ENCODE results near the gene MED22. TPM values are rescaled to one million over a fixed set of nuclear protein-coding genes. Genes with fewer than 3 reads are reported as not detected.

Gene MED22
- total and polyA plus RNA-seq, 2 experiments from 2014 or later, result 74.9 to 125 TPM

GRCh38 chr9:133374612-133375115, 26.7 kb upstream of the MED22 start:
- no peaks in the 10 kb centered on the region for H3K4me1 ChIP-seq (ENCODE audit: low read depth)
- peak overlapping the region; percentile 98 for H3K4me3 ChIP-seq
- peak overlapping the region; percentile 99 for H3K27ac ChIP-seq
- no peaks in the 10 kb centered on the region for H3K9me3 ChIP-seq (ENCODE audit: low read depth)
- no peaks in the 10 kb centered on the region for H3K27me3 ChIP-seq
- peaks cover 14% of the 10 kb centered on the region for H3K36me3 ChIP-seq
- TF ChIP-seq CTCF (IDR thresholded peaks at IDR 0.05; ENCODE audit: low read depth, low read length), result no peak
- DNase-seq (ENCODE audit: low read depth in 1 of 2, low spot score in 1 of 2), result peak in 1 of 2 donors; percentile 53

GRCh38 chr9:133372144-133372543, 24.2 kb upstream of the MED22 start:
- Histone ChIP-seq H3K27me3 (no peaks in the 10 kb centered on the region), H3K27ac (no peak overlapping the region), H3K9me3 (ENCODE audit: low read depth) (no peaks in the 10 kb centered on the region), H3K4me3 (no peak overlapping the region), H3K36me3 (peaks cover 14% of the 10 kb centered on the region), H3K4me1 (ENCODE audit: low read depth) (no peaks in the 10 kb centered on the region)
- no peak for TF ChIP-seq CTCF (IDR thresholded peaks at IDR 0.05; ENCODE audit: low read depth, low read length)
- no peak for DNase-seq (ENCODE audit: low read depth in 1 of 2, low spot score in 1 of 2)

DNA sequence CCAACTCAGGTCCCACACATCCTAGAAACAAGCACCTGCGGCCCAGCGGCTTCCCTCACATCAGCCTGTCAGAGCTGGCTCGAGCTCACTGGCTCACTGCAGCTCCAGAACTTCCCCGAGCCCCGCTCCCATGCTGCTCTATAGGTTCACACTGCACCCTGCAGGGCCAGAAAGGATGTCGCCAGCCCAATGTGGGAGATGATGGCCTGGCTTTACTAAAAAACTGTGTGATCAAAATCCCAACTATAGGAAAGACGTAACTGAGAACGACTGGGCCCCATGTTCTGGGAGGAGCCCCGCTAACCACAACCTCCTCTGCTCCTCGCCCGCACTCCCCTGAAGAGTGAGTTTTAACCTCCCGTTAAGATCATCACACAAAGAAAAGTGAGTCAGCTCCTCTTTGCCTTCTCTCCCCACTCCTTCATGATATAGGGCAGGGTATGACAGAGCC, 23.4 kb upstream of the MED22 start:
- H3K27me3 ChIP-seq, result no peaks in the 10 kb centered on the region
- TF ChIP-seq CTCF (IDR thresholded peaks at IDR 0.05; ENCODE audit: low read depth, low read length), result no peak
- H3K4me3 ChIP-seq, result no peak overlapping the region
- peaks cover 15% of the 10 kb centered on the region for H3K36me3 ChIP-seq
- DNase-seq (ENCODE audit: low read depth in 1 of 2, low spot score in 1 of 2), result no peak
- H3K27ac ChIP-seq, result no peak overlapping the region
- H3K4me1 ChIP-seq (ENCODE audit: low read depth), result no peaks in the 10 kb centered on the region
- H3K9me3 ChIP-seq (ENCODE audit: low read depth), result no peaks in the 10 kb centered on the region

DNA sequence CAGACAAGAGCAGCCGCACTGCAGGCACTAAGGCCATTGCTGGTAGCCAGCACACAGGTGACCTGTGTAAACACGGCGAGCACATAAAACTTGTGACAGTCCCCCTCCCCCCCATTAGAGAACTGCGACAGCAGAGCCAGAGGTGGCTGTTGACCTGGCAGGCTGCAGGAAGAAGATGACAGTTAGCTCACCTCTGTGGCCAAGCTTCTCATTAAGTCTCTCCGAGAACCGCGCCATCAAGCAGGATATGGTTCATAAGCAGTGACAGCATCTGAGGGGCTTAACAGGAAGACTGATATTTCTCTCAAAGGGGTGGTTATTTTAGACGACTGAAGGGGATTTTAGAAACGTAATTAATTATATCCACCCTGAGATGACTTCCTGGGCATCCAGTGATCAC, 22.8 kb upstream of the MED22 start:
- H3K27me3 ChIP-seq, result no peaks in the 10 kb centered on the region
- H3K9me3 ChIP-seq (ENCODE audit: low read depth), result no peaks in the 10 kb centered on the region
- no peak overlapping the region for H3K27ac ChIP-seq
- no peaks in the 10 kb centered on the region for H3K4me1 ChIP-seq (ENCODE audit: low read depth)
- peaks cover 21% of the 10 kb centered on the region for H3K36me3 ChIP-seq
- no peak overlapping the region for H3K4me3 ChIP-seq
- no peak for DNase-seq (ENCODE audit: low read depth in 1 of 2, low spot score in 1 of 2)
- TF ChIP-seq CTCF (IDR thresholded peaks at IDR 0.05; ENCODE audit: low read depth, low read length), result no peak

- no peak for TF ChIP-seq CTCF (IDR thresholded peaks at IDR 0.05; ENCODE audit: low read depth, low read length)
- Histone ChIP-seq H3K36me3 (peaks cover 28% of the 10 kb centered on the region), H3K4me1 (ENCODE audit: low read depth) (no peaks in the 10 kb centered on the region), H3K4me3 (no peak overlapping the region), H3K9me3 (ENCODE audit: low read depth) (no peaks in the 10 kb centered on the region), H3K27me3 (no peaks in the 10 kb centered on the region), H3K27ac (no peak overlapping the region)
- no peak for DNase-seq (ENCODE audit: low read depth in 1 of 2, low spot score in 1 of 2)
These were observed 22.0 kb upstream of the MED22 start for GRCh38 chr9:133369933-133370332.

Measured in cardiac muscle cell (in vitro differentiated cells and primary cell).